Progenitor cell of endocrine pancreas (in vitro differentiated cells): ENCODE measurements around the gene ATP1A3. TPM values are rescaled to one million over a fixed set of nuclear protein-coding genes. Genes with fewer than 3 reads are reported as not detected.

ENCODE experiments used
- DNase-seq: peaks from one replicate; pipeline ENCODE4 v3.0.0; 2021; ENCODE audit warnings: low spot score; ENCODE audit not compliant: unreplicated experiment
- H3K27ac Mint-ChIP-seq: 2 replicates; pipeline ENCODE4 v1.8.0; 2021; ENCODE audit warnings: mild to moderate bottlenecking, moderate library complexity, mixed read lengths
- H3K27me3 Mint-ChIP-seq: 2 replicates; pipeline ENCODE4 v1.8.0; 2021; ENCODE audit warnings: mixed read lengths
- H3K36me3 Mint-ChIP-seq: 2 replicates; pipeline ENCODE4 v1.8.0; 2022; ENCODE audit warnings: mixed read lengths; ENCODE audit not compliant: insufficient read depth
- H3K4me1 Mint-ChIP-seq: 2 replicates; pipeline ENCODE4 v1.8.0; 2021; ENCODE audit warnings: low read depth, mixed read lengths
- H3K4me3 Mint-ChIP-seq: 2 replicates; pipeline ENCODE4 v1.8.0; 2021; ENCODE audit warnings: low read depth, mild to moderate bottlenecking, moderate library complexity, mixed read lengths
- H3K9me3 Mint-ChIP-seq: 2 replicates; pipeline ENCODE4 v1.8.0; 2021; ENCODE audit warnings: low read depth, mixed read lengths
- CTCF ChIP-seq: fragments of 200-600 bp; sonication (generic); IDR thresholded peaks from one replicate; pipeline ENCODE4 v1.5.0; 2021; ENCODE audit warnings: antibody characterized with exemption, mild to moderate bottlenecking; ENCODE audit not compliant: unreplicated experiment
- total RNA-seq: library from RNA; stranded (reverse); gene quantifications from 2 replicates; pipeline ENCODE4 v1.2.1, GENCODE V29; 2021

The ATP1A3 gene
- total RNA-seq, 1 donor from 2014 or later = 0.29 TPM

- DNase-seq = no peak
- Mint-ChIP-seq H3K4me3 (no peak overlapping the region), H3K9me3 (no peaks in the 10 kb centered on the region), H3K36me3 (no peaks in the 10 kb centered on the region), H3K4me1 (peaks cover 7% of the 10 kb centered on the region), H3K27me3 (no peaks in the 10 kb centered on the region), H3K27ac (no peak overlapping the region)
- TF ChIP-seq CTCF = peak; percentile 45
Observed at GRCh38 chr19:42028304-42029216, 34.5 kb upstream of the ATP1A3 start.

GRCh38 chr19:42024622-42025111, 30.6 kb upstream of the ATP1A3 start:
- no peak for TF ChIP-seq CTCF
- H3K36me3 Mint-ChIP-seq = no peaks in the 10 kb centered on the region
- no peaks in the 10 kb centered on the region for H3K27me3 Mint-ChIP-seq
- H3K27ac Mint-ChIP-seq = no peak overlapping the region
- no peak for DNase-seq
- H3K4me3 Mint-ChIP-seq = no peak overlapping the region
- peaks cover 7% of the 10 kb centered on the region for H3K4me1 Mint-ChIP-seq
- no peaks in the 10 kb centered on the region for H3K9me3 Mint-ChIP-seq

GRCh38 chr19:42023943-42024260, 29.9 kb upstream of the ATP1A3 start:
- TF ChIP-seq CTCF = no peak
- DNase-seq = no peak
- no peaks in the 10 kb centered on the region for H3K36me3 Mint-ChIP-seq
- H3K27ac Mint-ChIP-seq = no peak overlapping the region
- H3K4me3 Mint-ChIP-seq = no peak overlapping the region
- H3K4me1 Mint-ChIP-seq = peaks cover 7% of the 10 kb centered on the region
- H3K9me3 Mint-ChIP-seq = no peaks in the 10 kb centered on the region
- H3K27me3 Mint-ChIP-seq = no peaks in the 10 kb centered on the region

- no peak for DNase-seq
- H3K27me3 Mint-ChIP-seq = no peaks in the 10 kb centered on the region
- H3K4me3 Mint-ChIP-seq = no peak overlapping the region
- no peaks in the 10 kb centered on the region for H3K36me3 Mint-ChIP-seq
- H3K27ac Mint-ChIP-seq = no peak overlapping the region
- TF ChIP-seq CTCF = peak; percentile 43
- H3K4me1 Mint-ChIP-seq = peaks cover 7% of the 10 kb centered on the region
- no peaks in the 10 kb centered on the region for H3K9me3 Mint-ChIP-seq
Observed at GRCh38 chr19:42023121-42023942, 29.3 kb upstream of the ATP1A3 start.

- Mint-ChIP-seq H3K27me3 (no peaks in the 10 kb centered on the region), H3K27ac (no peak overlapping the region)
Observed at GRCh38 chr19:42022616-42023015, 28.6 kb upstream of the ATP1A3 start.

More at GRCh38 chr19:42022616-42023015, 28.6 kb upstream of the ATP1A3 start:
- no peak for TF ChIP-seq CTCF
- no peak for DNase-seq
- Mint-ChIP-seq H3K4me3 (no peak overlapping the region), H3K4me1 (peaks cover 7% of the 10 kb centered on the region), H3K36me3 (peaks cover 1% of the 10 kb centered on the region), H3K9me3 (no peaks in the 10 kb centered on the region)
